GM21381 (cell line): ENCODE data around the gene LRFN3.
"Not testable (repeated sequence)": the region's sequence is repeated elsewhere in the genome, so short reads cannot be mapped to it uniquely, and the experiment has no call there.

Experiments used
- ATAC-seq: cut with Tn5 transposase; IDR thresholded peaks from one replicate; pipeline ENCODE4 v1.9.1; 2021; ENCODE audit warnings: mild to moderate bottlenecking, moderate library complexity; ENCODE audit not compliant: unreplicated experiment

Gene LRFN3

GRCh38 chr19:35905178-35905727, 30.9 kb upstream of the LRFN3 start:
- no peak for ATAC-seq

GRCh38 chr19:35907377-35907745, 28.8 kb upstream of the LRFN3 start:
- no peak for ATAC-seq

DNA sequence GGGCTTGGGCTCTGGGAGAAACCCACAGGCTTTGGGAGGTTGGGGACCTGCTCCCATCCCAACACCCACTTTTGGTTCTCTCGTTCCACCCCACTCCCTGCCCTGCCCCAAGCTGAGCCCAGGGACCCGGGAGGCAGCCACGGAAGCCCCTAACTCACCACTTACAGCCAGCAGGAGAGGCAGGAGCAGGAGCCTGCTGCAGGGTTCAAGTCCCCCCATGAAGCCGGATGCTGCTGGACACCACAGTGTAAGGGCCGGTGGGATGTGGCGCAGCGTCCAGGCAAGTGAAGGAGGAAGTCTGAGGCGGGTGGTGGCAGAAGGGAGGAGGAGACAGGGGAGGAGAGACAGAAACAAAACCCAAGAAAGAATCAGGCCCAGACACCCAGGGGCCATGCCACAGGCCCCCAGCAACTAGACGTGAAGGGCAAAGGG, 28.1 kb upstream of the LRFN3 start, which contains the start of gene TYROBP:
TSS of gene TYROBP (minus strand) at position 286 of the 432 bp plus-strand sequence. CDS start at position 219, 67 bp downstream.
- ATAC-seq: no peak

DNA sequence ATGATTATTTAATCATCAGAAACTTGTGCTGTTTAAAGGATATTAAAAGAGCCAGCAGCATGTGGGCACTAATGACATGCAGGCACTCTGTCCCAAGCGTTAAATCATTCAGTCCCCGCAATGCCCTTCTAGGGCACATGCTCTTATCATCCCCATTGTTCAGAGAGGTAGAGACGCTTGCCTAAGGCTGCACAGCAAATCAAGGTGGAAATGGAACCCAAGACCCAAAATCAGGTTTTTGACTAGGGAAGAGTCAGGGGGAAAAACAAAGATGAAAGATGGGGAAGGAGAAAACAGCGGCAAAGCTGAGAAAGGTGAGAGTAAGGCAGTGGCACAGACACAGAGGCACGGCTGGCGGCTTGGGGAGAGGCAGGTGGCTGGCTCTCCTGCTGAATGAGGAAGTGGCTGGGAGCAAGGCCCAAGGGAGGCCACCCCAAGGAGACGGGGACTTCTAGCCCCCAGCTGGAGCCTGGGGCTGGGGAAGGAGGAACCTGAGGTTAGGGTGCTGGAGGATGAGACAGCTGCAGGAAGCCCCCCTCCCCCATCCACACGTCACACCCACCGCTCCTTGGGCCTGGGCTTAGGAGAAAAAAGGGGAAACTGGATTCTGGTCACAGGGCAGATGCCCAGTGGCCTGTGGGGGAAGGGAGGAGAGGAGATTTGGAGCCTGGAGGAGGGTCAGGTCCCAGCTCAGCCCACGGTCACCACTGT, 27.0 kb upstream of the LRFN3 start:
- no peak for ATAC-seq

DNA sequence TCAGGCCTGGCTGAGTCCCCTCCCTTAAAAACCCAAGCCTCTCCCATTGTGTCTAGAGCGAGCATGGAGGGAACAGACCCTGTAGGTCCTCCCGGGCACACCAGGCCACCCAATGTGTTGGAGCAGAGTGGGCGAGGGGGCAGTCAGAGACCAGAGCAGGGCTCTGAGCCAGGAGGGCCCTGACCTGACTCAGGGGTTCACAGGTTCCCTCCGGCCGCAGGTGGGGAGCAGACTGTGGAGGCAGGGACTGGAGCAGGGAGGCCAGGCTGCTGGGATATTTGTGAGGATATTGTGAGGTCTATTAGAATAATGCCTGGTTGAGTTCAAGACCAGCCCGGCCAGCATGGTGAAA, 26.5 kb upstream of the LRFN3 start:
- no peak for ATAC-seq

- not testable (repeated sequence) for ATAC-seq
Observed at GRCh38 chr19:35910355-35910754, 25.8 kb upstream of the LRFN3 start.

GRCh38 chr19:35911173-35911572, 25.0 kb upstream of the LRFN3 start:
- ATAC-seq: no peak

DNA sequence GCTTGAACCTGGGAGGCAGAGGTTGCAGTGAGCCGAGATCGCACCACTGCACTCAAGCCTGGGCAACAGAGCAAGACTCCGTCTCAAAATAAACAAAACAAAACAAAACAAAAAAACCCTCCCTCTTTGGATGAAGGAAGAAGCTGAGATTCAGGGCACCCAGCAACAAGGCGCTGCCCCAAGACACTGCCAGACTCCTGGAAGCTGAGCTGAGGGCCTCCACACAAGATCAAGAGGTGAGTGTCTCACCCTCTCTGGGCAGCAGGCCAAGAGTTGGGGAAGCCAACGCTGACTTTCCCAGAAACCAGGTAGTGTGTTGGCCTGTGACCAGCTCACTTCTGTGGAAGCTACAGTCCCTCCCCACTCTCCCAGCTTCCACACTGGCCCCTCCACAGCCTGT, 24.4 kb upstream of the LRFN3 start:
- no peak for ATAC-seq

- ATAC-seq: no peak
Observed at GRCh38 chr19:35913589-35913988, 22.6 kb upstream of the LRFN3 start.

- ATAC-seq: no peak
Observed at GRCh38 chr19:35915443-35915842, 20.7 kb upstream of the LRFN3 start.

DNA sequence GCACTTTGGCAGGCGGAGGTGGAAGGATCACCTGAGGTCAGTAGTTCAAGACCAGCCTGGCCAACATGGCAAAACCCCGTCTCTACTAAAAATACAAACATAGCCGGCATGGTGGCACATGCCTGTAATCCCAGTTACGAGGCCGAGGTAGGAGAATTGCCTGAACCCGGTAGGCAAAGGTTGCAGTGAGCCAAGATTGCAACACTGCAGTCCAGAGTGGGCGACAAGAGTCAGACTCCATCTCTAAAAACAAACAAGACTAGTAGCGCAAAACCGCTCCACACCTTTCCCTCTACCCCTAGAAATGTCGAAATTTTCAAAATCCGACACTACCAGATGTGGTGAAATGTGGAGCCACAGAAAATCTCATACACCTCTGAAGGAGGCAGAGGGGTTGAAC, 16.9 kb upstream of the LRFN3 start:
- ATAC-seq: no peak

- no peak for ATAC-seq
Observed at GRCh38 chr19:35921012-35921411, 15.2 kb upstream of the LRFN3 start.

- ATAC-seq: no peak
Observed at GRCh38 chr19:35925501-35925900, 10.7 kb upstream of the LRFN3 start.

- no peak for ATAC-seq
Observed at GRCh38 chr19:35928507-35928906, 7.7 kb upstream of the LRFN3 start.

GRCh38 chr19:35929876-35930275, 6.3 kb upstream of the LRFN3 start:
- no peak for ATAC-seq

DNA sequence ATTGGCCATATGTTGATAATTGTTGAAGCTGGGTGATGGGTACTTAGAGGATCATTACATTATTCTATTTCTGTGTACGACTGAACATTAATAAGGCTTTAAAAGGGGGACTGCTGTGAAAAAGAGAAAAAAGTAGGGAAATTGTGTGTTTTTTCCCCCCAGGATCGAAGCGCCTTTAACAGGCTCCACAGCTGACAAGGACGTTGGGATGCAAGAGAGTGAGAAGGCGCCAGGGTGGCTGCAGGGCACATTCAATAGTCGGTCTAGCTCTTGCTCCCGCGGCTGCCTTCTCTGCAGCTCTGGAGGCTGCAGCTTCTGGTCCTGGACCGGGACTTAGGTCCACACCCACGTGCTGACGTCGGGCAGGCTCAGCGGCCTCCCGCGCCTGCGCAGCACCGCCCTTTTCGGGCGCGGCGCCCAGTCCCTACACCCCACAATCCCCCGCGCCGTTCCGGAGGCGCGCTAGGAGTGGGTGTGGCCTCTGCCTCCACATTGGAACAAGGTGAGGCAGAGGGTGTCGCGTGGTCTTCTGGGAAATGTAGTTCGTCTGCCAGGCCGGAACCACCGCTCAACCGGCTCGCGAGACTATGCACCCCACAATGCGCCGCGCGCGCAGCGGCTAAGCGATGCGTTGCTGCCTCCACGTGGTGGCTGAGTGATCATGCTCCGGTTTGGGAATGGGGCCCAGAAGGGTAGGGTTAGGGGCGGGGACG, 4.9 kb upstream of the LRFN3 start:
- ATAC-seq: peak; percentile 95

DNA sequence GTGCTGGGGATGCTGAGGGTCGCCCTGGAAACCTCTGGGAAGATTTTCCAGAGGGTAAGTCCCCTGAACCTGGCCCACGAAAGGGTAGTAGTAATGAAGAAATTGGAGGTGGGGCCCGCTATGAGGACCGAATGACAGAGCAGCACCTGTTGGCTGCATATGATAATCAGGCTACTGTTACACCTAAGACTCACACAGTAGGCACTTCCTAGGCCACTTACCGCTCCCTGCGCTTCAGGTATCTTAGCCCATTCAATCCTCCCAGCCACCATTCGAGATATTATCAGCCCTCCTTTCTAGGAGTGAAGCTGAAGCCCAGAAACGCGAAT, 4.3 kb upstream of the LRFN3 start:
- no peak for ATAC-seq

- no peak for ATAC-seq
Observed at GRCh38 chr19:35932291-35932936, 3.8 kb upstream of the LRFN3 start.

GRCh38 chr19:35936738-35937268, 629 bp downstream of the LRFN3 start:
- no peak for ATAC-seq

- ATAC-seq: no peak
Observed at GRCh38 chr19:35937345-35938281, 1.4 kb downstream of the LRFN3 start.
